HG03066 (cell line): ENCODE measurements around the gene P2RX7.
"Not testable (repeated sequence)": the region's sequence is repeated elsewhere in the genome, so short reads cannot be mapped to it uniquely, and the experiment has no call there.

Experiments used
- ATAC-seq: cut with Tn5 transposase; IDR thresholded peaks from one replicate; pipeline ENCODE4 v1.9.1; 2021; ENCODE audit warnings: low read depth; ENCODE audit not compliant: unreplicated experiment

P2RX7 gene

GRCh38 chr12:121131941-121132341 is 735 bp upstream of the P2RX7 start:
- ATAC-seq: no peak

- no peak for ATAC-seq
Measured at GRCh38 chr12:121133838-121134237, 1.2 kb downstream of the P2RX7 start.

- no peak for ATAC-seq
Measured at GRCh38 chr12:121135320-121135719, 2.6 kb downstream of the P2RX7 start.

- ATAC-seq: no peak
Measured at GRCh38 chr12:121137512-121137911, 4.8 kb downstream of the P2RX7 start.

GRCh38 chr12:121138284-121138683 is 5.6 kb downstream of the P2RX7 start:
- no peak for ATAC-seq

GRCh38 chr12:121139286-121139685 is 6.6 kb downstream of the P2RX7 start:
- no peak for ATAC-seq

GRCh38 chr12:121142171-121142950 is 9.7 kb downstream of the P2RX7 start:
- no peak for ATAC-seq

GRCh38 chr12:121144416-121144914 is 11.8 kb downstream of the P2RX7 start:
- no peak for ATAC-seq

- ATAC-seq: no peak
Measured at GRCh38 chr12:121145221-121145620, 12.5 kb downstream of the P2RX7 start.

GRCh38 chr12:121149289-121149688 is 16.6 kb downstream of the P2RX7 start:
- ATAC-seq: not testable (repeated sequence)

GRCh38 chr12:121154793-121155375 is 22.2 kb downstream of the P2RX7 start:
- no peak for ATAC-seq

GRCh38 chr12:121156365-121156764 is 23.7 kb downstream of the P2RX7 start:
- no peak for ATAC-seq

- ATAC-seq: no peak
Measured at GRCh38 chr12:121158085-121158484, 25.4 kb downstream of the P2RX7 start.

- not testable (repeated sequence) for ATAC-seq
Measured at GRCh38 chr12:121158728-121159351, 26.2 kb downstream of the P2RX7 start.

GRCh38 chr12:121159467-121160307 is 27.0 kb downstream of the P2RX7 start:
- no peak for ATAC-seq

- ATAC-seq: no peak
Measured at GRCh38 chr12:121162384-121162783, 29.7 kb downstream of the P2RX7 start.

GRCh38 chr12:121162985-121163384 is 30.3 kb downstream of the P2RX7 start:
- ATAC-seq: no peak

GRCh38 chr12:121164839-121165238 is 32.2 kb downstream of the P2RX7 start:
- ATAC-seq: not testable (repeated sequence)

- no peak for ATAC-seq
Measured at GRCh38 chr12:121165316-121165715, 32.6 kb downstream of the P2RX7 start.

GRCh38 chr12:121166356-121166755 is 33.7 kb downstream of the P2RX7 start:
- no peak for ATAC-seq
